Adrenal gland (tissue), 5 donors: ENCODE measurements around the gene ZNF282.

Experiments
- POLR2A ChIP-seq, 2 donors: fragments of 450-650 bp; IDR thresholded peaks; one replicate each; pipeline ENCODE4 v1.6.1; 2017; ENCODE audit warnings: antibody characterized with exemption in 2 of 2, mild to moderate bottlenecking in 2 of 2, moderate library complexity in 1 of 2
- TF ChIP-seq, protein P1 (sequence below), 6 experiments: fragments of 450-650 bp in 4 of 6; fragments of 200-600 bp in 2 of 6; sonication (generic) in 1 of 6; IDR thresholded peaks; 1 replicate in 5 of 6; 2 replicates in 1 of 6; pipeline versions ENCODE4 v1.5.1 to v1.8.0; 2016 to 2021; ENCODE audit warnings: antibody characterized with exemption in 6 of 6, mild to moderate bottlenecking in 2 of 6, moderate library complexity in 1 of 6
- donor health status: DM: no; HTN: no; CAD: no.

DNA sequence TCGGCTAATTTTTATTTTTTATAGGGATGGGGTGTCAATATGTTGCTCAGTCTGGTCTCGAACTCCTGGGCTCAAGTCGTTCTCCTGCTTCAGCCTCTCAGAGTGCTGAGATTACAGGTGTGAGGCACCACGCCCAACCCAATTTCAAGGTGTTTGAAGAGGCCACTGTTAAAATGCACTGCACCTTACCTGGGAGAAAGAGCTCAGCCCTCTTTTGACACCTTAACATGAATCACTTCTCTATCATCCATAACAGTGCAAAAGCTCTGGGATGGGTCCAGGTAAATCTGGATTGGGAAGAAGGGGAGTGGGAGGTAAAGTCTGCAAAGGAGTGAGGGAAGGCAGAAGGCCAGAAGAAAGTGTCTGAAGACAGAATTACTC is 557 bp upstream of the ZNF282 start:
- TF ChIP-seq, protein P1, sequence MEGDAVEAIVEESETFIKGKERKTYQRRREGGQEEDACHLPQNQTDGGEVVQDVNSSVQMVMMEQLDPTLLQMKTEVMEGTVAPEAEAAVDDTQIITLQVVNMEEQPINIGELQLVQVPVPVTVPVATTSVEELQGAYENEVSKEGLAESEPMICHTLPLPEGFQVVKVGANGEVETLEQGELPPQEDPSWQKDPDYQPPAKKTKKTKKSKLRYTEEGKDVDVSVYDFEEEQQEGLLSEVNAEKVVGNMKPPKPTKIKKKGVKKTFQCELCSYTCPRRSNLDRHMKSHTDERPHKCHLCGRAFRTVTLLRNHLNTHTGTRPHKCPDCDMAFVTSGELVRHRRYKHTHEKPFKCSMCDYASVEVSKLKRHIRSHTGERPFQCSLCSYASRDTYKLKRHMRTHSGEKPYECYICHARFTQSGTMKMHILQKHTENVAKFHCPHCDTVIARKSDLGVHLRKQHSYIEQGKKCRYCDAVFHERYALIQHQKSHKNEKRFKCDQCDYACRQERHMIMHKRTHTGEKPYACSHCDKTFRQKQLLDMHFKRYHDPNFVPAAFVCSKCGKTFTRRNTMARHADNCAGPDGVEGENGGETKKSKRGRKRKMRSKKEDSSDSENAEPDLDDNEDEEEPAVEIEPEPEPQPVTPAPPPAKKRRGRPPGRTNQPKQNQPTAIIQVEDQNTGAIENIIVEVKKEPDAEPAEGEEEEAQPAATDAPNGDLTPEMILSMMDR (IDR thresholded peaks at IDR 0.05): no peak
- no peak for TF ChIP-seq POLR2A (IDR thresholded peaks at IDR 0.05)
